Measurements from ENCODE around the gene LTF.

The LTF gene

GRCh38 chr3:46491089-46492070 lies 26.7 kb upstream of the LTF start:
- no peak for TF ChIP-seq POLR2AphosphoS5 (IDR thresholded peaks at IDR 0.05; ENCODE audit: low read depth)
- no peak for TF ChIP-seq GABPA (IDR thresholded peaks at IDR 0.05; ENCODE audit: low read depth)
- TF ChIP-seq CTCF (IDR thresholded peaks at IDR 0.05; ENCODE audit: insufficient read depth, low read length): no peak
- no peak for TF ChIP-seq SPI1 (IDR thresholded peaks at IDR 0.05; ENCODE audit: borderline replicate concordance, low read depth)
- no peak for TF ChIP-seq REST (IDR thresholded peaks at IDR 0.05; ENCODE audit: insufficient replicate concordance, low read depth)
- no peak overlapping the region for H3K4me3 ChIP-seq (replicated peaks; ENCODE audit: insufficient read depth, low read length)
- no peak for DNase-seq (ENCODE audit: low read depth in 1 of 2, low spot score in 1 of 2)
- no peak overlapping the region for H3K27ac ChIP-seq (replicated peaks)
- H3K27me3 ChIP-seq (ENCODE audit: insufficient read depth, poor library complexity, severe bottlenecking): no peaks in the 10 kb centered on the region

GRCh38 chr3:46490338-46491084 lies 25.8 kb upstream of the LTF start:
- H3K27ac ChIP-seq (replicated peaks): no peak overlapping the region
- TF ChIP-seq SPI1 (IDR thresholded peaks at IDR 0.05; ENCODE audit: borderline replicate concordance, low read depth) (no peak), REST (IDR thresholded peaks at IDR 0.05; ENCODE audit: insufficient replicate concordance, low read depth) (no peak), CTCF (IDR thresholded peaks at IDR 0.05; ENCODE audit: insufficient read depth, low read length) (no peak), GABPA (IDR thresholded peaks at IDR 0.05; ENCODE audit: low read depth) (no peak), POLR2AphosphoS5 (IDR thresholded peaks at IDR 0.05; ENCODE audit: low read depth) (no peak)
- H3K4me3 ChIP-seq (replicated peaks; ENCODE audit: insufficient read depth, low read length): no peak overlapping the region
- H3K27me3 ChIP-seq (ENCODE audit: insufficient read depth, poor library complexity, severe bottlenecking): no peaks in the 10 kb centered on the region
- no peak for DNase-seq (ENCODE audit: low read depth in 1 of 2, low spot score in 1 of 2)

- TF ChIP-seq GABPA (IDR thresholded peaks at IDR 0.05; ENCODE audit: low read depth) (no peak), POLR2AphosphoS5 (IDR thresholded peaks at IDR 0.05; ENCODE audit: low read depth) (no peak), REST (IDR thresholded peaks at IDR 0.05; ENCODE audit: insufficient replicate concordance, low read depth) (no peak), CTCF (IDR thresholded peaks at IDR 0.05; ENCODE audit: insufficient read depth, low read length) (no peak), SPI1 (IDR thresholded peaks at IDR 0.05; ENCODE audit: borderline replicate concordance, low read depth) (no peak)
- no peak for DNase-seq (ENCODE audit: low read depth in 1 of 2, low spot score in 1 of 2)
- Histone ChIP-seq H3K4me3 (replicated peaks; ENCODE audit: insufficient read depth, low read length) (no peak overlapping the region), H3K27ac (replicated peaks) (no peak overlapping the region), H3K27me3 (ENCODE audit: insufficient read depth, poor library complexity, severe bottlenecking) (no peaks in the 10 kb centered on the region)
Measured at GRCh38 chr3:46489875-46490274, 25.2 kb upstream of the LTF start.

Data from HL-60 (cell line).